Adrenal gland (tissue), 12 donors: Measurements from ENCODE around the gene SAMD4B. TPM values are rescaled to one million over a fixed set of nuclear protein-coding genes. Genes with fewer than 3 reads are reported as not detected.

Experiments used
- DNase-seq, 7 donors: peaks; one replicate each; pipeline ENCODE4 v3.0.0-alpha.2; 2019 to 2020
- H3K27ac ChIP-seq, 5 donors: fragments of 200-600 bp; sonication (generic) in 4 of 5; 1 replicate in 3 of 5; 2 replicates in 2 of 5; pipeline versions ENCODE4 v1.5.1 to v1.8.0; 2016 to 2020; ENCODE audit warnings: mild to moderate bottlenecking in 1 of 5
- H3K27me3 ChIP-seq: fragments of 200-600 bp; 2 replicates; pipeline ENCODE4 v1.8.0; 2021
- H3K36me3 ChIP-seq, 2 donors: fragments of 200-600 bp; replicated peaks in 1 of 2; 1 replicate in 1 of 2; 2 replicates in 1 of 2; pipeline versions ENCODE4 v1.5.1 to v1.8.0; 2018 to 2022
- H3K4me1 ChIP-seq, 2 donors: fragments of 200-600 bp; replicated peaks in 1 of 2; 1 replicate in 1 of 2; 2 replicates in 1 of 2; pipeline versions ENCODE4 v1.5.1 to v1.8.0; 2018 to 2021
- H3K4me3 ChIP-seq, 4 donors: fragments of 200-600 bp; sonication (generic) in 3 of 4; one replicate each; pipeline ENCODE4 v1.5.1; 2016 to 2018
- H3K9me3 ChIP-seq, 3 donors: fragments of 200-600 bp; sonication (generic) in 1 of 3; replicated peaks in 1 of 3; 1 replicate in 2 of 3; 2 replicates in 1 of 3; pipeline versions ENCODE4 v1.5.1 to v1.8.0; 2016 to 2021
- CTCF ChIP-seq, 6 experiments: fragments of 450-650 bp in 4 of 6; fragments of 200-600 bp in 2 of 6; sonication (generic) in 1 of 6; IDR thresholded peaks; 1 replicate in 5 of 6; 2 replicates in 1 of 6; pipeline versions ENCODE4 v1.5.1 to v1.8.0; 2016 to 2021; ENCODE audit warnings: antibody characterized with exemption in 6 of 6, mild to moderate bottlenecking in 2 of 6, moderate library complexity in 1 of 6
- POLR2A ChIP-seq, 2 donors: fragments of 450-650 bp; IDR thresholded peaks; one replicate each; pipeline ENCODE4 v1.6.1; 2017; ENCODE audit warnings: antibody characterized with exemption in 2 of 2, mild to moderate bottlenecking in 2 of 2, moderate library complexity in 1 of 2
- WGBS, 4 donors: extraction: QIAGEN DNeasy Blood & Tissue Kit in 2 of 4; methylation state at CpG; one replicate each; pipeline versions ENCODE4 v1.1.5 to v1.1.7; 2013 to 2017; 5-methylcytosine and 5-hydroxymethylcytosine counted together
- intact Hi-C, 2 donors: fragments of 100-400 bp; cut with DNase I; formaldehyde crosslinking; loops; one replicate each; pipeline versions ENCODE4 v1.14.1 to v1.15.0; 2022 to 2023
- polyA plus RNA-seq, 3 donors: library from polyadenylated mRNA; stranded (reverse); fragments of 200-250 nt in 2 of 3; fragments of 350-450 nt in 1 of 3; fragmentation: Illumina TruSeq in 1 of 3; extraction: RNeasy Lipid Tissue Mini Kit (QIAGEN cat#74804) in 1 of 3; gene quantifications; one replicate each; pipeline ENCODE4 v1.2.3, GENCODE V29; 2013 to 2014
- total RNA-seq, 9 donors: library from RNA; depleted of rRNA in 4 of 9; stranded (reverse); fragments of >200 nt in 4 of 9; fragments of 120-200 nt in 1 of 9; fragmentation: NEBNext Ultra II Directional in 1 of 9; extraction: Animal tissue kit (Norgen Biotek cat#: 25700) in 1 of 9; gene quantifications; one replicate each; pipeline versions ENCODE4 v1.1.0 to v1.2.4, GENCODE V29; 2013 to 2023
- donor health status: healthy with polysubstance abuse.
- donor health status: Bipolar disorder and iron deficiency.
- donor health status: DM: yes; HTN: yes; CAD: no.
- donor health status: DM: no; HTN: no; CAD: no.
- donor health status: DM: no; HTN: no; CAD: no.
- donor health status: DM: yes; HTN: yes; CAD: no.

SAMD4B gene
- total and polyA plus RNA-seq, 12 donors = 37.9 to 280 (median 98.6) TPM

DNA sequence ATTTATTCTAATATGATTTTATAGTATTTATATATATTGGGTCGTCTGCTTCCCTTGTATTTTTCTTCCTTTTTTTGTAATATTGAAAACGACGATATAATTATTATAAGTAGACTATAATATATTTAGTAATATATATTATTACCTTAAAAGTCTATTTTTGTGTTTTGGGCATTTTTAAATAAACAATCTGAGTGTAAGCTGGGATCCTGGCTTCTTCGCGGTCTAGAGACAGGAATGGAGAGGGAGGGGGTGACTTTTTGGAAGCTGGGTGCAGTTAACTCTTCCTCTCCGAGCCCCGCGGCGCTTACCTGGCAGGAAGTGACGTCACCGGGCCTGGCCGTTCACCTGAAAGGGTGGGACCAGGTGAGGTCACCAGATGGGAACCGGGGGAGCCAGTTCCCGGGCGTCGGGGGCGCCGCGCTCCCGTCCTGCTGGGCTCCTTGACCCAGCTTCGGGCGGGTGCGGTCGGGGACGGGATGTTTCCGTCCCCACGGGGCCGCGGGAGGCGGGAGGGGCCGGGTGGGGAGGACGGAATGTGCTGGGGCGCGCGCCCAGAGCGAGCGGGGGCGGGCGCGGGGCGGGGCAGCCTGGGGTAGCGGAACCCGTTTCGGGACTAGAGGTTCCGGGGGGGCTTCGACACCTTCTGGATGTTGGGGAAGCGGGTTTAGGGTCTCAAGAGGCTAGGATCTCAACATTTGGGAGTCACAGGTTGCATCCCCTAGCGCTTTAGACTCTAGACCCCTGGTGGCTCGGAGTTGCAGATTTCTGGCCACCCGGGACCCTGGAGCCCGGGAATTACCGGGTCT, 67.2 kb downstream of the SAMD4B start:
- Histone ChIP-seq H3K36me3 (peaks cover 0 to 16% of the 10 kb centered on the region in 2 donors), H3K27ac (peak overlapping the region; percentile 89 to 97 (median 96)), H3K9me3 (no peaks in the 10 kb centered on the region), H3K4me3 (peak overlapping the region in 2 of 4 donors; percentile 82 to 95), H3K4me1 (peaks cover 9 to 36% of the 10 kb centered on the region in 2 donors), H3K27me3 (no peaks in the 10 kb centered on the region)
- intact Hi-C loops = no loop called here
- WGBS, 4 donors = 2 to 4% (median 3%) methylated on average over 11 to 52 of the region's 52 CpGs
- peak in 1 of 6 experiments; percentile 37 for TF ChIP-seq CTCF (IDR thresholded peaks at IDR 0.05)
- TF ChIP-seq POLR2A (IDR thresholded peaks at IDR 0.05) = peak; percentile 51 to 61
- peak; percentile 81 to 88 (median 84) for DNase-seq

DNA sequence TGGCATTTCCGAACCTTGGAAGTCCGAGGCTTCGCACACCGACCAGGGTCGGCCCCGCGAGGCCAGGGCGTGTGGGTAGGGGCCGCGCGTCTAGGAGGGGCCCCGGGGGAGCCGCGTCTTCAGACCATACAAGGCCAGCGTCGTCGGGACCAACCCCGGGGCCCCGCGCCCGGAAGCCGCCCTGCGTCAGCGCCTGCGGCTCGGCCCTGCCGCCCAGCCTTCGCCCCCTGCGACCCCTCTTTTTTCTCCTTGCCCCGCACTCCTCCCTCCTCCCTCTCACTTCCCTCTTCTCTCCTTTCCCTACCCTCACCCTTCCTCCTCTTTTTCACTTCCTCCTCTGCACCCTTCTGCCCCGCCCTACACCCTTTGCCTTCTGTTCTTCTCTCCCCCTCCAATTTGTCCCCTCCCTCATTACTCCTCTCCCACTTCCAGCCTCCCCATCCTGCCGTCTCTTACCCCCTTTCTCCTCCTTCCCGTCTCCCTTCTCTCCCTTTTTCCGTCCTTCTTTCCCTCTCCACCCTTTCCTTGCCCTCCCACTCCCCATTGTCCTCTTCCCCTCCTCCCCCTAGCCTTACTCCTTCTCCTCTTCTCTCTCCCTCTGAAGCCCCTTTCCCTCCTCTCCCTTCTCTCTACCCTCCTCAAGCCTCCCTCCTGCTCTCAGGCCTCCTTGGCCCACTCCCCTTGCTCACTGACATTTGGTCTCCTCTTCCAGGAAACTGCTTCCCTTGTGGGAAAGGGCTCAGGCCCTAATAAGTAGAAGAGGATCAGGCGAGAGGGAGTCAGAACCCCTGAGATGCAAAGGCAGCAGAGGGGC, 68.0 kb downstream of the SAMD4B start:
- peak; percentile 66 to 82 (median 75) for DNase-seq
- Histone ChIP-seq H3K9me3 (no peaks in the 10 kb centered on the region), H3K27me3 (no peaks in the 10 kb centered on the region), H3K4me1 (peaks cover 8 to 34% of the 10 kb centered on the region in 2 donors), H3K36me3 (peaks cover 0 to 16% of the 10 kb centered on the region in 2 donors), H3K4me3 (peak overlapping the region in 2 of 4 donors; percentile 82 to 95), H3K27ac (peak overlapping the region; percentile 89 to 96 (median 93))
- intact Hi-C loops = no loop called here
- WGBS, 4 donors = 4 to 6% (median 5%) methylated on average over 31 to 35 of the region's 35 CpGs
- no peak for TF ChIP-seq CTCF (IDR thresholded peaks at IDR 0.05)
- TF ChIP-seq POLR2A (IDR thresholded peaks at IDR 0.05) = peak; percentile 37 to 57

GRCh38 chr19:39410831-39411080, 68.5 kb downstream of the SAMD4B start:
- TF ChIP-seq POLR2A (IDR thresholded peaks at IDR 0.05) (peak in 1 of 2 donors; percentile 1), CTCF (IDR thresholded peaks at IDR 0.05) (no peak)
- Histone ChIP-seq H3K36me3 (peaks cover 0 to 16% of the 10 kb centered on the region in 2 donors), H3K9me3 (no peaks in the 10 kb centered on the region), H3K27me3 (no peaks in the 10 kb centered on the region), H3K4me1 (peaks cover 8 to 29% of the 10 kb centered on the region in 2 donors), H3K4me3 (peak overlapping the region in 1 of 4 donors; percentile 95), H3K27ac (peak overlapping the region; percentile 89 to 96 (median 93))
- no peak for DNase-seq
- intact Hi-C loops = no loop called here
- 50 to 70% (median 68%) methylated on average over 1 of the region's 1 CpG for WGBS, 4 donors
